Ramos (cell line): Measurements from ENCODE around the gene TGM2.

ENCODE experiments used
- in situ Hi-C: fragments of 300-500 bp; cut with MboI; formaldehyde crosslinking; loops from one replicate; pipeline ENCODE4 v1.14.3; 2022; ENCODE audit warnings: low sequenced_read_pairs; ENCODE audit not compliant: unreplicated experiment

The TGM2 gene

GRCh38 chr20:38123021-38123587 is 42.0 kb downstream of the TGM2 start:
- in situ Hi-C loops: no loop called here

- in situ Hi-C loops: no loop called here
These were observed 43.3 kb downstream of the TGM2 start for GRCh38 chr20:38121741-38122140.

- in situ Hi-C loops: no loop called here
These were observed 44.5 kb downstream of the TGM2 start for GRCh38 chr20:38120625-38120988.

GRCh38 chr20:38119446-38119845 is 45.6 kb downstream of the TGM2 start:
- in situ Hi-C loops: no loop called here

- in situ Hi-C loops: no loop called here
These were observed 47.4 kb downstream of the TGM2 start for GRCh38 chr20:38117635-38118034.

- in situ Hi-C loops: no loop called here
These were observed 47.9 kb downstream of the TGM2 start for GRCh38 chr20:38117205-38117604.

GRCh38 chr20:38116409-38117165 is 48.5 kb downstream of the TGM2 start:
- in situ Hi-C loops: no loop called here

GRCh38 chr20:38115896-38116295 is 49.2 kb downstream of the TGM2 start:
- in situ Hi-C loops: no loop called here

- in situ Hi-C loops: no loop called here
These were observed 49.9 kb downstream of the TGM2 start for GRCh38 chr20:38115205-38115604.

- in situ Hi-C loops: no loop called here
These were observed 50.7 kb downstream of the TGM2 start for GRCh38 chr20:38114353-38114791.

- in situ Hi-C loops: no loop called here
These were observed 51.4 kb downstream of the TGM2 start for GRCh38 chr20:38113401-38114325.

GRCh38 chr20:38112930-38113294 is 52.2 kb downstream of the TGM2 start:
- in situ Hi-C loops: no loop called here

- in situ Hi-C loops: no loop called here
These were observed 52.7 kb downstream of the TGM2 start for GRCh38 chr20:38112261-38112929.

GRCh38 chr20:38111366-38112232 is 53.5 kb downstream of the TGM2 start:
- in situ Hi-C loops: no loop called here

- in situ Hi-C loops: no loop called here
These were observed 54.4 kb downstream of the TGM2 start for GRCh38 chr20:38110525-38111178.

GRCh38 chr20:38109591-38110524 is 55.2 kb downstream of the TGM2 start:
- in situ Hi-C loops: no loop called here

- in situ Hi-C loops: no loop called here
These were observed 56.0 kb downstream of the TGM2 start for GRCh38 chr20:38108986-38109541.
